Measurements from ENCODE around the gene VPS37D.

DNA sequence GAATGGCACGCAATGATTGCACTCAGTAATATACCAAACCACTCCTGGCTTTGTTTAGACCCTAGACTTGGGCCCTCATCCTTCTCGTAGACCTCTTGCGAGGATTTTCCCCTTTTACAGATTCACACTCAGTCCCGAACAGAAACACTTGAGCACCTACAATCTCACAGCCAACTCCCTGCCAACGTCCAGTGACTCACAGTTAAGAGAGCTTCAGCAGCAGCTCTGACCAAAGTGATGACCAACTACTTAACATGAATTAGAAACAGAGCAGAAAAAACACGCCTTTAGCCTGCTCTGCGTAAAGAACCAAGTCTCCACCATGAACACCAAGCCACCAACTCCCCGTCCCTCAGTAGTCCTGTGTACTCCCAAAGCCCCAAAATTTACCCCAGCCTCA is 13.4 kb downstream of the VPS37D start:
- TF ChIP-seq ARNT (IDR thresholded peaks at IDR 0.05) (no peak), SUZ12 (IDR thresholded peaks at IDR 0.05) (no peak), FOXK2 (IDR thresholded peaks at IDR 0.05) (no peak), TARDBP (IDR thresholded peaks at IDR 0.05) (no peak), BHLHE40 (IDR thresholded peaks at IDR 0.05; ENCODE audit: borderline replicate concordance) (no peak), FOXA1 (IDR thresholded peaks at IDR 0.05) (no peak), ZNF384 (IDR thresholded peaks at IDR 0.05) (no peak)
